HG02885 (cell line): ENCODE results near the gene GPX8.
A peak's percentile ranks its signal among the peaks of the same experiment; 100 is the strongest.

Experiments used
- ATAC-seq: cut with Tn5 transposase; IDR thresholded peaks from one replicate; pipeline ENCODE4 v1.9.1; 2021; ENCODE audit warnings: mild to moderate bottlenecking; ENCODE audit not compliant: unreplicated experiment, poor library complexity

The GPX8 gene

DNA sequence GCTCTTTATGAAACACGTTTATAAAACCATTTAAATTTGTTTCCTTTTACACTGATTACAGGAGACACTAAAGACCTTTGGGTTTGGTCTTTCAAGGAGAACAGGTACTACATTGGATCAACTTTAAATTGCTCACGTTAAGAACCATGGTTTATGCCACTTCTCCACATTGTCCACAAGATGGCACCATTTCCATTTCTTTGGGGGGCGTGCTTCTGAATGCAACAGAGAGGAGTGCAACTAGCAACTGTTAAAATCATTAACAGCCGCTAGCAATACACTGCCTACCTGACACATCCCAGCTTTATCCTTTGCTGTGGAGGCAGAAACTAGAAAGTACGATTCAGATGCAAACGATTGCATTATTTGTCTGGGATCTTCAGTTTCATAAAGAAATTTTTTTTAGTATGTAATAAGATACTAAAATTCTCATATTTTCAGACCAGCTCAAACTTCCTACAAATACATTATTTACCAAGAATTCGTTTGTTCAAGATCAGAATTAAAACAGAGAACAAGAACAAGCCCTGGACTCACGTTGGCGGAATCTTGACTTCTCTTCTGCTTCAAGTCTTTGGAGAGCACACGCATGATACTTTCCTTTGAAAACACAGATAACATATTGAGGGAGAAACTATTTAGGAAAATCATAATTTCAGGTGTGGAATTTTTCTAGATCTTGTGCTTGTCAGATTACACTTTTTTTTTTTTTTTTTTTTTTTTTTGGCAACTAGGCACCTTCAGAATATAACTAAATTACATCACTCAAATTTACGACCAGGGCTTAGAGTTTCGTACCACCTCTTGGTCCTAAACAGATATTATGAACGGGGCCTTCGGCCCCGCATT, 12.3 kb downstream of the GPX8 start:
- ATAC-seq, result peak; percentile 60

DNA sequence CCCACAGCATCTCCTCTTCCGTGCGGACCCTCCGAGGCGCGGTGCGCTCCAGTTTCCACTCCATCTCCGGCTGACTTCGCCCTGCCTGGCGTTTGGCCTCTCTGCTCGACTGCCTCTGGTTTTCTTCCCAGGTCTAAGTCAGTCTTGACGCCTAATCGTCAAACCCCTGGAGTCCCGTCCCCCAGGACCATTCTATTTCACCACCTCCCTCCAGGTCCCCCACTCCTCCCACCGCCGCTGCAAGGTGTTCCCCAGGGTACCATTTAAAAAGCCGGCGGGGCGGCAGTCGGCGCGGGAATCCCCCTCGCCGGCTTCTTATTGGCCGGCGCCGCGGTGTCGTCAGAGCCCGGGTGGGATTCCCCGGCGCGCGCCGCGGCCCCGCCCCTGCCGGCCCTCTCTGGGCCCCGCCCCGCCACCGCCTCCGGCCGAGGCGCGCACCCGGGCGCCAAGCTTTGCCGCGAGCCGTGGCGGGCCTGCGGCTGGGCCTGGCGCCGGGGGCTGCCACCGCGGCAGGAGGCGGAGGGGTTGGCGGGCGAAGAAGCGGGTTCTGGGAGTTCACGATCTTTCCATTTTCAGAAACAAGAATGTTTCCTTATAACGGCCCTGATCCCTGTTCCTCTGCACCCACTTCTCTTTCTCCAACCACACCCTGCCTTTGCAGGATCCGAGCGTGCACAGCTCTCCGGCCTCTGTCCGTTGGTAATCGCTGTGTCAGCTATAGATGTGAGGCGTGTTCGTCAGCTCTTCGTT, 13.1 kb downstream of the GPX8 start, which contains the start of gene CDC20B:
CDC20B (minus strand) TSS at position 241 of the 750 bp plus-strand sequence; CDS start at position 64, 177 bp downstream.
- ATAC-seq, result peak; percentile 95

DNA sequence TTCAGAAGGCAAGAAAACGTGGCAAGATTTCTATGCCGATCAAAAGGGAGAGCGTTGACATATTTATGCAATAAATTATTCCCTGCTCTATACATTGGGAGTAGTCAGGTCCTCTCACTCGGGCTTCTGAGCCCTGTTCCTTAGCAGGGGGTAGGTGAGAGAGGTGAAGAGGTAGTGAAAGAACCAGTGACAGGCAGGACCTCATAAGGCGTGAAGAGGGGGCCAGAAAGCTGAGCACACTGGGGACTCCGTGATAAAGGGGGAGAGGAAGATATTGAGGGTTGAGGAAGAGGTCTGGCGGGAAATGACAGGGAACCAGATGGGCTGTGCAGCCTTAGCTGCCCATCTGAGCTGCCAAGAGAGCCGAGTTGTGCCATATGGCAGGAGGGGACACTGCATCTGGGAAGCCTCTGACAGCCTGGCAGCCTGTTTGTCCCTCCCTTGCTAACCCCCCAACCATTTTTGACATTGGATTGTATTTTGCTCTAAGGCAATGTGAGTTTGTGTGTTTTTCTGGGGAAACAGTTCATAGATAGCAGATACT, 13.8 kb downstream of the GPX8 start:
- ATAC-seq, result peak; percentile 3

DNA sequence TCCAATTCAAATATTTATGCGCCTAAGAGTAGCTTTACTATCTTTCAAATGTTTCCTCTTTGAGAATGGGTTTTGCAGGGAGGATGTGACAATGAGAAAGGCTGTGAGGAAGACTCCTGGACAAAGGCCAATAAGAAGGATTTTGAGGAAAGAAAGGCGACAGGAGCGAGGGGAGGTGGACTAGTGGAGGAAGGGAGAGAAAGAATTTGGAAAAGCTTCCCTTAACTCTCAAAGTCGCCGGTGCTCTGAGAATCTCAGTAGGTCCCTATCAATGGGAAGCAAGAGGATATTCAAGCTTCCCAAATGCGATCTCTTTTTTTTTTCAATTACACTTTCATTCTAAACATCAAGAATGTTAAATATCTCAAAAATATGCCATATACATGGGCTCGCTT, 15.8 kb downstream of the GPX8 start:
- no peak for ATAC-seq

DNA sequence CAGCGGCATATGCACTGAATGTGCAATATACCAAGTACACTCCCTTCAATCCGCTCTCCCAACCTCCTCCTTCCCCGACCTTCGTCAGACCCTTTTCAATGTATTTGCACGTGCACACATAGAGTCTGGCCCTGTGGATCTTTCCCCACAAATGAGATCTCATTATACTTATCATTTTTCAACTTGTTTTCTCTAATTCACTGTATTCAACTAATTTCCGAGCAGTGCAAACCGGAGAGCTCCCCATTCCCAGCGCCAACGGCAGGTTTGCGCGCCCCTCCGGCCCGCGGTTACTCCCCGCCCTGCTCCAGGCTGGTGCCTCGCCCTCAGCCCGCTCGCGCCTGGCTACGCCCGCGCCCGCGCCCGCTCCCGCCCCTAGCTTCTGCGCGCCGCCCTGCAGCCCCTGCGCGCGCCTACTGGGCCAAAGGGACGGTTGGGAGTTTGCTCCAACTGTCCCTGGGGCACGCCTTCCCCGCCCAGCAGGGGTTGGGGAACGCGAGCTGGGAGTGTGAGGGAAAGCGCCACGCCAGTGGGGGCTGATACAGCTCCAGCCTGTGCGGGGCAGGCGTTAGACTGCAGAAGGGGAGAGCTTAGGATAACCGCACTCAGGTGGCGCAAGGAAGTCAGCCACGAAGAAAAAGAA, 16.3 kb downstream of the GPX8 start:
- ATAC-seq, result no peak

DNA sequence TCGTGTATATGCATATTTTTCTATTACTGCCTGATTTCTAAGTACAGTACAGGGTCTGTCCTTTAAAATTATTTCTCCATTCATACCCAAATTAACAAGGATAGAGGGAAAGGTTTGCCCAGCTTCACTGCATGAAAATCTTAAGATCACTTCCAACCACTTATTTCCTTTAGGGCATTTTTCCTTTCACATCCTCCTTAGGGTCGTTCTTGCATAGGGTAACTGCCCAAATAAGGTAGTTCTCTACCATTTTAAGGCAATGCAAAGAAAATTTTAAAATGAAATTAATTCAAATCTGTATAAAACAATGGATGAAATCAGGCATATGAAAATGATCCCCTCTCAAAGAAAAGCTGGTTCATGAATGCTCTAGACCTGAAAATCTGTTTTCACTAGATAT, 17.1 kb downstream of the GPX8 start:
- no peak for ATAC-seq

DNA sequence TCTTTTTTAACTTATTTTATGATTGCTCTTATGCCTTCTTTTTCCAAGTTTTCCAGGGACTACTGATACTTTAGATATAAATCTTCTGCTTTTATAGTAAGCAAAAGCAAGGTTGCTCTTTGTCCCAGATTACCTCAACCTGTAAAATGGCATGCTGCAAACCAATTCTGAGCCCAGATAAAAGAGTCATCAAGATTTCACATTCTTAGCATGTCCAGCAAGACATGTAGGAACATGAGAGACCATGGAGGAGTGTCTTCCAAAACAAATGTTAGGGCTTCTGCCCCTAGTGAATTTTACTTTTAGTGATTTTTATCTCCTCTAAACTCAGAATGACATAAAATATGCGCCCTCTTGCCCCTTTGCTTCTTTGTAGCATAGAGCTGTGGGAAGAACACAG, 20.0 kb downstream of the GPX8 start:
- ATAC-seq, result no peak

DNA sequence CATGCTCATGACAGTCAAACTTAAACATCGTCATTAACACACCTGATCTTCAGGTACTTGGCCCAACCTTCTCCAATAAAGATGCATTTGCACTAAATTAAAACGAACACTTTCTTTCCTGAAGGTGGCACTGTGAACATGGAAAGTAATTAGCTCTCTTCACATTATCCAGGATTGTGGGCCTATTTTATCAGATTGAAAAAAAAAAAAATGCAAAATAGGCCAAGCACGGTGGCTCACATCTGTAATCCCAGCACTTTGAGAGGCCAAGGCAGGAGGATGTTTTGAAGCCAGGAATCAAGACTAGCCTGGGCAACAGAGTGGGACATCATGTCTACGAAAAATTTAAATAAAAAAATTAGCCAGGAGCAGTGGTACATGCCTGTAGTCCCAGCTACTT, 27.4 kb downstream of the GPX8 start:
- ATAC-seq, result no peak

DNA sequence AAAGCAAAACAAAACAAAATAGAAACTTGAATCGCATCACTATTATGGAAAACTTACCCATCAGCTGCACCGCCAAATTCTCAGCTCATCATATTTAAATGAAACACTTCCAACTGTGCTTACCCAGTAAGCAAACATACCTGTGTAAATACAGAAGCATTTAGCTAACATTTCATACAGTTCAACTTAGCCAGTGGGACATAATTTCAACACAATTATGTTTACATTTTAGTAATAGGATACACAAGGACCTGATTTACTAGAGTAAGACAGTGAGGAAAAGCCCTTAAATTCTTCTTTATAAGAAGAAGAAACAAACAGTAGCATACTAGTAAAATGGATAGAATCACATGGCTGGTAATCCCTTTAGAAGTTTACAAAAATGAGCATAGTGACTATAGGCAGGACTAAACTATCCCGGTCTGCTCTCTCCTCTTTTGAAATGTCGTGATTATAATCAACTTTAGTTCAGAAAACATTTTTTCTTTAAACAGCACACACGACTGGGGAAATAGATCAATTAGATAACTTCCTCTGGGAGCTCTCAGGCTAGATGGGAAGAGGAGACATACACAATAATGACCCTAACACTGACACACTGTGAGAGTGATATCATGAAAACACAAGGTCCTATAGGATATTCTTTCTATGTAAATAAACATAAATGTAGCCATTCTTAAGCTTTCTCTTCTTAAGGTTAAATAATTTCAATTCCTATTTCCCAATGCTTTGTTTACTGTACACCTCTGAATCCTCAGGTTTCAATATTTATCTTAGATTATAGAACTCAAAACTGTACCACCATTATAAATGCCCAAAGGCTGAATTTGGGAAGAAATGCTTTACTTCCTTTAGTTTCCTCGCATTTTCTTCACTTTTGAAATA, 28.9 kb downstream of the GPX8 start:
- ATAC-seq, result no peak

DNA sequence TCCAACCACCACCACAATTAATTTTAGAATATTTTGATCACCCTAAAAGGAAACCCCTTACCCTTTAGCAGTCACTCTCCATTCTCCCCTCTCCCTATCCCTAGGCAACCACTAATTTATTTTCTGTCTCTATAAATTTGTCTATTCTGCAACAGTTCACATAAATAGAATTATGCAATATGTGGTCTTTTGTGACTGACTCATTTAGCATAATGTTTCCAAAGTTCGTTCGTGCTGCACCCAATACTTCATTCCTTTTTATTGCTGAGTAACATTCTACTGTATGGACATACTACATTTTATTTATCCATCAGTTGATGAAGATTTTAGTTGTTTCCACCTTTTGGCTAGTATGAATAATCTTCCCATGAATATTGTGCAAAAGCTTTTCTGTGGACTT, 31.2 kb downstream of the GPX8 start:
- ATAC-seq, result no peak

DNA sequence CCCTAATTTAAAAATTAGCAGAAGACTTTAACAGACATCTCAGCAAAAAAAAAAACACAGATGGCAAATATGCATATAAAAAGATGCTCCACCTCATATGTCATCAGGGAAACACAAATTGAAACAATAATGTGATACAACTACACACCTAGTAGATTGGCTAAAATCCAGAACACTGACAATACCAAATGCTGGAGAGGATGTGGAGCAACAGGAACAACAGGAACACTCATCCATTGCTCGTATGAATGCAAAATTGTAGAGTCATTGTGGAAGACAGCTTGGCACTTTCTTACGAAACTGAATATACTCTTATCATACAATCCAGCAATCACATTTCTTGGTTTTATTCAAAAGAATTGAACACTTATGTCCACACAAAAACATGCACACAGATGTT, 45.0 kb downstream of the GPX8 start:
- no peak for ATAC-seq

DNA sequence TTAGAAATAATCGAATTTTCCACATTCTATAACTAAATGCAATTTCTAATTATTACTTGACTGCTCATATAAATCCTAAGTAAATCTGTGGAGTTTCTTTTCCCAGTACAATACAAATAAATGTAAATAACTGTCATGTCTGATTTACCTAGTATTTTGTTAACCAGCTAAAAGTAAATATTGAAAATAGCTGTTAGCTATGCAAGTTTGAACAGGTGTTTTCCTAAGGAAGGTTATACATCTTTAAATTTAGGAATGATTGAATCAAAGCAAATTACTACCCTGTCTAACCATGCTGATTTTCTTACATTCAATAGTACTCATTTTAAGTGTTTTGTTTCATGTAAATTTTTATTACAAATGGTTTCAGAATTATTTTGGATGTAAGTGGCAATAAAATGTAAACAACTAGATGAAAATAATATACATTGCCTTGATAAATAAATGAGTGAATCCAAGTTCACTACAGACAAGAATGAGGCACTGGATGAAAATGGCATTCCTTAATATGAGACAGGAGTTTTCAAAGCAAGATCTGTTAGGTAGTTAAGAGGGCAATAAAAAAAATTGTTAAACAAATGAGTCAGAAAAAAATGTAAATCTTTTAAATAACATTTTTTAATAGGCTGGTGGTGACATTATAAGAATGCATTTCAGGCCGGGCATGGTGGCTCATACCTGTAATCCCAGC, 51.4 kb downstream of the GPX8 start:
- no peak for ATAC-seq
